Panc1 (cell line): ENCODE results near the gene STARD3NL. TPM values are rescaled to one million over a fixed set of nuclear protein-coding genes. Genes with fewer than 3 reads are reported as not detected.
"Not testable (repeated sequence)": the region's sequence is repeated elsewhere in the genome, so short reads cannot be mapped to it uniquely, and the experiment has no call there.

Experiments
- ATAC-seq: fragments of 200-7000 bp; cut with Tn5 transposase; 2 replicates; pipeline ENCODE4 v1.9.1; 2020; ENCODE audit warnings: mild to moderate bottlenecking, moderate library complexity
- BruUV-seq: library from RNA; stranded (reverse); fragments of 400-500 nt; replicated peaks from 2 replicates; lab custom pipeline; 2021; lab: Mats Ljungman, UMichigan
- CTCF ChIA-PET: fragments of 300-600 bp; sonication (Branson Sonifier 250); formaldehyde crosslinking; loops from one replicate; lab custom pipeline; 2022; ENCODE audit warnings: antibody characterized with exemption; lab: Charles Lee
- POLR2A ChIA-PET: fragments of 300-600 bp; sonication (Branson Sonifier 250); formaldehyde crosslinking; loops from one replicate; lab custom pipeline; 2022; ENCODE audit warnings: antibody characterized with exemption; lab: Charles Lee
- DNase-seq: peaks from one replicate; pipeline ENCODE4 v3.0.0-alpha.2; 2010; ENCODE audit warnings: low read depth, low spot score
- H3K27ac ChIP-seq: 2 replicates; pipeline ENCODE4 v1.5.1; 2011; ENCODE audit warnings: mild to moderate bottlenecking, low read length, inconsistent platforms
- H3K27me3 ChIP-seq: fragments of 200-500 bp; sonication (Bioruptor generic); 2 replicates; pipeline ENCODE4 v1.6.0; 2014; ENCODE audit warnings: low read length, inconsistent platforms; ENCODE audit not compliant: control insufficient read depth, insufficient read depth
- H3K36me3 ChIP-seq: fragments of 200-500 bp; sonication (Bioruptor generic); 2 replicates; pipeline ENCODE4 v1.5.1; 2014; ENCODE audit warnings: inconsistent platforms, mild to moderate bottlenecking, low read length, moderate library complexity; ENCODE audit not compliant: control insufficient read depth, insufficient read depth
- H3K4me1 ChIP-seq: 2 replicates; pipeline ENCODE4 v1.5.1; 2011; ENCODE audit warnings: inconsistent platforms, mild to moderate bottlenecking, low read length, moderate library complexity; ENCODE audit not compliant: control insufficient read depth, insufficient read depth
- H3K4me3 ChIP-seq, 2 experiments: 2 replicates each; pipeline ENCODE4 v1.5.1; 2011 to 2012; ENCODE audit warnings: low read depth in 2 of 2, low read length in 2 of 2, mild to moderate bottlenecking in 2 of 2, inconsistent platforms in 1 of 2, moderate library complexity in 1 of 2
- H3K9me3 ChIP-seq: fragments of 200-500 bp; sonication (Bioruptor generic); 2 replicates; pipeline ENCODE4 v1.5.1; 2014; ENCODE audit warnings: low read depth, mild to moderate bottlenecking, inconsistent platforms, low read length, moderate library complexity; ENCODE audit not compliant: control insufficient read depth, insufficient read depth
- CTCF ChIP-seq: fragments of 450-650 bp; IDR thresholded peaks from 2 replicates; pipeline ENCODE4 v1.5.1; 2017; ENCODE audit warnings: mild to moderate bottlenecking
- POLR2AphosphoS5 ChIP-seq: IDR thresholded peaks from 2 replicates; pipeline ENCODE4 v1.6.1; 2012; ENCODE audit warnings: mild to moderate bottlenecking, low read depth, low read length, moderate library complexity
- REST ChIP-seq, 2 experiments: IDR thresholded peaks; 2 replicates each; pipeline ENCODE4 v1.6.1; 2011 to 2012; ENCODE audit warnings: low read depth in 2 of 2, control low read depth in 1 of 2, low read length in 1 of 2, mild to moderate bottlenecking in 1 of 2, moderate library complexity in 1 of 2; ENCODE audit not compliant: insufficient read depth in 1 of 2
- SIN3A ChIP-seq: IDR thresholded peaks from 2 replicates; pipeline ENCODE4 v1.6.1; 2012; ENCODE audit warnings: low read depth, mild to moderate bottlenecking, low read length, moderate library complexity, borderline replicate concordance; ENCODE audit not compliant: insufficient read depth
- TCF7L2 ChIP-seq: IDR thresholded peaks from 2 replicates; pipeline ENCODE4 v1.6.1; 2011; ENCODE audit warnings: mild to moderate bottlenecking, low read depth, low read length, inconsistent platforms
- in situ Hi-C: cut with HindIII; loops from 2 replicates; pipeline ENCODE4 v1.10.0; 2016; ENCODE audit warnings: low sequenced_read_pairs, low pct_unique_long_range_greater_than_20kb
- intact Hi-C: fragments of 100-400 bp; cut with micrococcal nuclease; formaldehyde crosslinking; loops from one replicate; pipeline ENCODE4 v1.10.0; 2022; ENCODE audit not compliant: unreplicated experiment
- total RNA-seq: library from RNA; stranded (reverse); gene quantifications from one replicate; pipeline ENCODE4 v1.2.1, GENCODE V29; 2021; ENCODE audit not compliant: unreplicated experiment

The STARD3NL gene
- total RNA-seq, 1 experiment from 2014 or later = 75.7 TPM

GRCh38 chr7:38248069-38248567 lies 70.1 kb downstream of the STARD3NL start:
- Histone ChIP-seq H3K27ac (no peak overlapping the region), H3K27me3 (no peaks in the 10 kb centered on the region), H3K9me3 (no peaks in the 10 kb centered on the region), H3K4me3 (no peak overlapping the region), H3K4me1 (no peaks in the 10 kb centered on the region), H3K36me3 (no peaks in the 10 kb centered on the region)
- in situ Hi-C loops = no loop called here
- no peak for ATAC-seq
- no peak for DNase-seq
- CTCF ChIA-PET = no interaction called here
- POLR2A ChIA-PET = no interaction called here
- BruUV-seq = no TSS peak
- TF ChIP-seq CTCF = no peak
- no peak for TF ChIP-seq TCF7L2
- TF ChIP-seq SIN3A = no peak
- TF ChIP-seq REST (IDR thresholded peaks at IDR 0.05; ENCODE audit: insufficient read depth in 1 of 2, low read depth in 2 of 2, low read length in 1 of 2) = no peak
- no peak for TF ChIP-seq POLR2AphosphoS5
- intact Hi-C loops = no loop called here

- intact Hi-C loops, H3K9me3 ChIP-seq, H3K4me3 ChIP-seq, H3K36me3 ChIP-seq, DNase-seq, POLR2A ChIA-PET, in situ Hi-C loops, BruUV-seq, H3K27me3 ChIP-seq, ATAC-seq, CTCF ChIA-PET, H3K27ac ChIP-seq, H3K4me1 ChIP-seq: not testable (repeated sequence)
These were observed 71.8 kb downstream of the STARD3NL start for GRCh38 chr7:38249849-38250248.

- H3K4me3 ChIP-seq = no peak overlapping the region
- in situ Hi-C loops = no loop called here
These were observed 79.3 kb downstream of the STARD3NL start for GRCh38 chr7:38257350-38257677.

More at GRCh38 chr7:38257350-38257677, 79.3 kb downstream of the STARD3NL start:
- H3K27ac ChIP-seq = no peak overlapping the region
- ATAC-seq (no peak), DNase-seq (no peak)
- no peaks in the 10 kb centered on the region for H3K36me3 ChIP-seq
- TF ChIP-seq POLR2AphosphoS5 = no peak
- TF ChIP-seq CTCF = no peak
- no peak for TF ChIP-seq REST (IDR thresholded peaks at IDR 0.05; ENCODE audit: insufficient read depth in 1 of 2, low read depth in 2 of 2, low read length in 1 of 2)
- TF ChIP-seq SIN3A = no peak
- intact Hi-C loops = no loop called here
- H3K4me1 ChIP-seq = no peaks in the 10 kb centered on the region
- CTCF ChIA-PET = no interaction called here
- POLR2A ChIA-PET = interaction anchor here (0.6 kb wide), 1 partner anchor 77 kb away, joined by 3 read pairs; no protein-coding TSS in a partner anchor
- H3K27me3 ChIP-seq = peaks cover 16% of the 10 kb centered on the region
- no TSS peak for BruUV-seq
- H3K9me3 ChIP-seq = no peaks in the 10 kb centered on the region
